HCT116 (cell line): ENCODE data around the gene PTPDC1. TPM values are rescaled to one million over a fixed set of nuclear protein-coding genes. Genes with fewer than 3 reads are reported as not detected.

Source experiments
- ATAC-seq: fragments of 200-7000 bp; cut with Tn5 transposase; 2 replicates; pipeline ENCODE4 v1.9.1; 2020; ENCODE audit warnings: mild to moderate bottlenecking, moderate library complexity
- BruUV-seq: library from RNA; stranded (reverse); fragments of 400-500 nt; replicated peaks from 2 replicates; lab custom pipeline; 2021; lab: Mats Ljungman, UMichigan
- CTCF ChIA-PET: fragments of 300-600 bp; sonication (Branson Sonifier 250); formaldehyde crosslinking; loops from one replicate; lab custom pipeline; 2021; ENCODE audit warnings: antibody characterized with exemption; lab: Charles Lee
- POLR2A ChIA-PET: fragments of 300-600, 350-600 bp; sonication (Branson Sonifier 250); formaldehyde crosslinking; loops from one replicate; lab custom pipeline; 2021; ENCODE audit warnings: antibody characterized with exemption; lab: Charles Lee
- RAD21 ChIA-PET, 2 experiments: fragments of 300-600 bp; sonication (Branson Sonifier 250); formaldehyde crosslinking; loops; one replicate each; lab custom pipeline; 2023; ENCODE audit warnings: low total read pairs in 2 of 2; ENCODE audit not compliant: uncharacterized antibody in 2 of 2, unreplicated experiment in 2 of 2, low non-redundant PET in 1 of 2; lab: Charles Lee
- DNase-seq: peaks from one replicate; pipeline ENCODE4 v3.0.0-alpha.2; 2010; ENCODE audit warnings: low read depth, low spot score
- H2AFZ ChIP-seq: fragments of 200-600 bp; shearing (Covaris generic), sonication (generic); 2 replicates; pipeline ENCODE4 v1.6.1; 2017; ENCODE audit warnings: low read depth, mixed run types, mixed read lengths, antibody characterized with exemption, low read length; ENCODE audit not compliant: poor library complexity, severe bottlenecking
- H3K27ac ChIP-seq: 2 replicates; pipeline ENCODE4 v1.5.1; 2012; ENCODE audit warnings: low read depth, low read length
- H3K27me3 ChIP-seq: fragments of 200-600 bp; sonication (generic); 2 replicates; pipeline ENCODE4 v1.6.1; 2016; ENCODE audit warnings: mixed run types, low read length, mixed read lengths; ENCODE audit not compliant: insufficient read depth
- H3K36me3 ChIP-seq, 2 experiments: fragments of 200-500 bp in 1 of 2; fragments of 200-600 bp in 1 of 2; sonication (Bioruptor generic) in 1 of 2; sonication (generic) in 1 of 2; 2 replicates each; pipeline versions ENCODE4 v1.5.1 to v1.6.1; 2014 to 2016; ENCODE audit warnings: low read length in 2 of 2, inconsistent platforms in 1 of 2, mixed read lengths in 1 of 2, mixed run types in 1 of 2; ENCODE audit not compliant: insufficient read depth in 2 of 2, control insufficient read depth in 1 of 2
- H3K4me1 ChIP-seq, 2 experiments: fragments of 200-600 bp in 1 of 2; sonication (generic) in 1 of 2; 2 replicates each; pipeline versions ENCODE4 v1.5.1 to v1.6.1; 2012 to 2017; ENCODE audit warnings: low read length in 2 of 2, inconsistent platforms in 1 of 2, mild to moderate bottlenecking in 1 of 2, mixed read lengths in 1 of 2, mixed run types in 1 of 2, moderate library complexity in 1 of 2; ENCODE audit not compliant: insufficient read depth in 2 of 2, control insufficient read depth in 1 of 2
- H3K4me2 ChIP-seq: fragments of 200-600 bp; sonication (generic); 2 replicates; pipeline ENCODE4 v1.6.1; 2017; ENCODE audit warnings: mixed run types, low read length, mixed read lengths
- H3K4me3 ChIP-seq, 2 experiments: fragments of 200-600 bp in 1 of 2; sonication (generic) in 1 of 2; replicated peaks in 1 of 2; 2 replicates each; pipeline ENCODE4 v1.5.1; 2011 to 2016; ENCODE audit warnings: low read length in 2 of 2, control low read depth in 1 of 2, low read depth in 1 of 2, mild to moderate bottlenecking in 1 of 2, mixed read lengths in 1 of 2, mixed run types in 1 of 2
- H3K79me2 ChIP-seq: fragments of 200-600 bp; sonication (generic); 2 replicates; pipeline ENCODE4 v1.6.1; 2017; ENCODE audit warnings: mild to moderate bottlenecking, mixed run types, low read length, moderate library complexity, mixed read lengths; ENCODE audit not compliant: insufficient read depth
- H3K9ac ChIP-seq: fragments of 200-600 bp; sonication (generic); 2 replicates; pipeline ENCODE4 v1.6.1; 2016; ENCODE audit warnings: low read length, mixed read lengths
- H3K9me2 ChIP-seq: fragments of 200-600 bp; sonication (generic), shearing (Covaris generic); 2 replicates; pipeline ENCODE4 v1.6.1; 2017; ENCODE audit warnings: mixed run types, mild to moderate bottlenecking, moderate library complexity; ENCODE audit not compliant: insufficient read depth
- H3K9me3 ChIP-seq, 2 experiments: fragments of 200-500 bp in 1 of 2; fragments of 200-600 bp in 1 of 2; sonication (Bioruptor generic) in 1 of 2; sonication (generic) in 1 of 2; 2 replicates each; pipeline ENCODE4 v1.6.1; 2014 to 2017; ENCODE audit warnings: low read length in 2 of 2, mixed read lengths in 2 of 2, inconsistent platforms in 1 of 2, low read depth in 1 of 2, mild to moderate bottlenecking in 1 of 2, mixed run types in 1 of 2, moderate library complexity in 1 of 2; ENCODE audit not compliant: control insufficient read depth in 1 of 2, insufficient read depth in 1 of 2
- H4K20me1 ChIP-seq: fragments of 200-600 bp; sonication (generic), shearing (Covaris generic); 2 replicates; pipeline ENCODE4 v1.6.1; 2017; ENCODE audit warnings: mixed run types, mild to moderate bottlenecking, moderate library complexity; ENCODE audit not compliant: insufficient read depth
- ELF1 ChIP-seq: IDR thresholded peaks from 2 replicates; pipeline ENCODE4 v1.6.1; 2012; ENCODE audit warnings: low read depth, borderline replicate concordance
- EZH2phosphoT487 ChIP-seq: fragments of 200-600 bp; IDR thresholded peaks from 2 replicates; pipeline ENCODE4 v1.6.1; 2018; ENCODE audit warnings: antibody characterized with exemption, borderline replicate concordance
- POLR2A ChIP-seq: IDR thresholded peaks from 2 replicates; pipeline ENCODE4 v1.7.0; 2011; ENCODE audit warnings: borderline replicate concordance; ENCODE audit not compliant: insufficient read depth, insufficient read length; ENCODE audit errors: extremely low read depth
- POLR2AphosphoS5 ChIP-seq: IDR thresholded peaks from 2 replicates; pipeline ENCODE4 v1.6.1; 2011; ENCODE audit warnings: mild to moderate bottlenecking, low read depth, low read length, moderate library complexity
- RAD21 ChIP-seq: IDR thresholded peaks from 2 replicates; pipeline ENCODE4 v1.6.1; 2012; ENCODE audit warnings: low read depth, mild to moderate bottlenecking
- TCF7L2 ChIP-seq: IDR thresholded peaks from 2 replicates; pipeline ENCODE4 v1.7.0; 2011; ENCODE audit warnings: borderline replicate concordance, inconsistent platforms; ENCODE audit not compliant: insufficient read depth, insufficient read length; ENCODE audit errors: extremely low read depth
- ZBTB33 ChIP-seq: IDR thresholded peaks from 2 replicates; pipeline ENCODE4 v1.6.1; 2011; ENCODE audit warnings: mild to moderate bottlenecking, low read length, moderate library complexity; ENCODE audit not compliant: insufficient replicate concordance; ENCODE audit errors: extremely low read depth
- intact Hi-C: fragments of 100-400 bp; cut with micrococcal nuclease; formaldehyde crosslinking; loops from 2 replicates; pipeline ENCODE4 v1.10.0; 2022
- total RNA-seq: library from RNA; stranded (reverse); gene quantifications from one replicate; pipeline ENCODE4 v1.2.1, GENCODE V29; 2021; ENCODE audit not compliant: unreplicated experiment

PTPDC1 gene
- total RNA-seq, 1 experiment from 2014 or later, result 12.7 TPM

DNA sequence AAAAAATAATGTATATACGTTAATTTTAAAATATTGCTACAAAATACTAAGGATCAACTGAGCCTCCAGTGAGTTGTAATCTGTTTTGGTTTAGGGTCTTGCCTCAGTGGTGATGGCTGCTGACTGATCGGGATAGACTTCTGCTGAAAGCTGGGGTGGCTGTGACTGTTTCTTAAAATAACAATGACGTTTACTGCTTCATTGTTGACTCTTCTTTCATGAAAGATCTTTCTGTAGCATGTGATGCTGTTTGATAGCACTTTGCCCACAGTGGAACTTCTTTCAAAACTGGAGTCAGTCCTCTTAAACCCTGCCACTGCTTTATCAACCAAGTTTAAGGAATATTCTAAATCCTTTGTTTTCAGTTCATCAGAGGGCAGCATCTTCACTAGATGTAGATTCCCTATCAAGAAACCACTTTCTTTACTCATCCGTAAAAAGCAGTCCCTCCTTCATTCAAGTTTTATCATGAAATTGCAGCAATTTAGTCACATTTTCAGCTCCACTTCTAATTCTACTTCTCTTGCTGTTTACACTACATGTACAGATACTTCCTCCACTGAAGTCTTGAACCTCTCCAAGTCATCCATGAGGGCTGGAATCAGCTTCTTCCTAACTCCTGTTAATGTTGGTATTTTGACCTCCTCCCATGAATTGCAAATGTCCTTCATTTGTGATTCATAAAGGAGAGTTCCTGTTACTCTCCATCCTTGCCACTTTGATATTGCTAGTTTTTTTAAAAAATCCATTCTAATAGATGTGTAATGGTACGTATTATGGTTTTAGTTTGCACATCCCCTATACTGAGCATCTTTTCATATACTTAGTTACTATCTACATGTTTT lies 41.5 kb upstream of the PTPDC1 start:
- intact Hi-C loops, result loop anchor here (1.0 kb wide), 1 partner anchor 45 kb away; no protein-coding TSS in a partner anchor
- H3K9me3 ChIP-seq, result no peaks in the 10 kb centered on the region
- TF ChIP-seq EZH2phosphoT487 (no peak), ELF1 (no peak), RAD21 (no peak), ZBTB33 (no peak), POLR2A (no peak), TCF7L2 (no peak), POLR2AphosphoS5 (no peak)
- TF ChIP-seq, all 23 proteins: peak for 0
- RAD21 ChIA-PET, result no interaction called here
- no peak for ATAC-seq
- no peaks in the 10 kb centered on the region for H3K9me2 ChIP-seq
- no peak overlapping the region for H3K4me2 ChIP-seq
- H4K20me1 ChIP-seq, result no peaks in the 10 kb centered on the region
- CTCF ChIA-PET, result no interaction called here
- H3K36me3 ChIP-seq, result no peaks in the 10 kb centered on the region
- H3K4me1 ChIP-seq, result no peaks in the 10 kb centered on the region
- POLR2A ChIA-PET, result interaction anchor here (1.0 kb wide), 1 partner anchor 160 kb away, joined by 3 read pairs; no protein-coding TSS in a partner anchor
- H3K27me3 ChIP-seq, result no peaks in the 10 kb centered on the region
- no peak overlapping the region for H3K27ac ChIP-seq
- DNase-seq, result no peak
- no TSS peak for BruUV-seq
- no peak overlapping the region for H2AFZ ChIP-seq
- H3K4me3 ChIP-seq, result no peak overlapping the region
- no peak overlapping the region for H3K9ac ChIP-seq
- no peaks in the 10 kb centered on the region for H3K79me2 ChIP-seq
